Measurements from ENCODE around the gene FTO.

- TF ChIP-seq CTCF (IDR thresholded peaks at IDR 0.05): no peak
- TF ChIP-seq POLR2A (IDR thresholded peaks at IDR 0.05): no peak
Measured at GRCh38 chr16:53840456-53840855, 136.5 kb downstream of the FTO start.
